Psoas muscle (tissue), 8 donors: Measurements from ENCODE around the gene SERPINB7. TPM values are rescaled to one million over a fixed set of nuclear protein-coding genes. Genes with fewer than 3 reads are reported as not detected.
A peak's percentile ranks its signal among the peaks of the same experiment; 100 is the strongest.

Experiments used
- ATAC-seq, 4 donors: fragments of 200-7000 bp; cut with Tn5 transposase; one replicate each; pipeline ENCODE4 v1.9.1; 2020; ENCODE audit warnings: moderate library complexity in 3 of 4, mild to moderate bottlenecking in 2 of 4
- DNase-seq, 2 donors: peaks; one replicate each; pipeline ENCODE4 v3.0.0-alpha.2; 2020
- H3K27ac ChIP-seq: fragments of 200-600 bp; one replicate; pipeline ENCODE4 v1.8.0; 2022
- H3K27me3 ChIP-seq, 3 donors: fragments of 200-600 bp in 1 of 3; one replicate each; pipeline versions ENCODE4 v1.6.1 to v1.8.0; 2013 to 2022; ENCODE audit warnings: low read length in 2 of 3, mild to moderate bottlenecking in 2 of 3, moderate library complexity in 1 of 3; ENCODE audit not compliant: insufficient read depth in 3 of 3
- H3K36me3 ChIP-seq, 2 donors: fragments of 200-600 bp in 1 of 2; one replicate each; pipeline versions ENCODE4 v1.6.1 to v1.8.0; 2013 to 2022; ENCODE audit warnings: low read depth in 1 of 2, mild to moderate bottlenecking in 1 of 2, moderate library complexity in 1 of 2; ENCODE audit not compliant: insufficient read depth in 1 of 2
- H3K4me1 ChIP-seq: fragments of 200-600 bp; one replicate; pipeline ENCODE4 v1.8.0; 2022
- H3K4me3 ChIP-seq: fragments of 200-600 bp; one replicate; pipeline ENCODE4 v1.8.0; 2022; ENCODE audit warnings: mild to moderate bottlenecking
- H3K9me3 ChIP-seq: fragments of 200-600 bp; one replicate; pipeline ENCODE4 v1.8.0; 2022
- CTCF ChIP-seq: fragments of 200-600 bp; IDR thresholded peaks from one replicate; pipeline ENCODE4 v1.8.0; 2022; ENCODE audit warnings: antibody characterized with exemption
- WGBS, 3 donors: extraction: QIAGEN DNeasy Blood & Tissue Kit; methylation state at CpG; one replicate each; pipeline versions ENCODE4 v1.1.6 to v1.1.7; 2013; 5-methylcytosine and 5-hydroxymethylcytosine counted together
- intact Hi-C, 2 donors: fragments of 100-400 bp; cut with DNase I; formaldehyde crosslinking; loops; one replicate each; pipeline versions ENCODE4 v1.11.0 to v1.14.2; 2022
- polyA plus RNA-seq, 3 donors: library from polyadenylated mRNA; stranded (reverse); fragments of 200-250 nt; gene quantifications; one replicate each; pipeline ENCODE4 v1.2.3, GENCODE V29; 2013
- total RNA-seq, 4 donors: library from RNA; stranded (reverse); fragmentation: NEBNext Ultra II Directional in 2 of 4; extraction: Animal tissue kit (Norgen Biotek cat#: 25700) in 2 of 4; gene quantifications; one replicate each; pipeline versions ENCODE4 v1.2.1 to v1.2.4, GENCODE V29; 2021 to 2023
- donor health status: healthy with polysubstance abuse.
- donor health status: DM: no; HTN: no; CAD: no; lungs with moderate emphysema.
- donor health status: Bipolar disorder and iron deficiency.
- donor health status: healthy.
- donor health status: DM: yes; HTN: yes; CAD: no.
- donor health status: DM: no; HTN: no; CAD: no.
- donor health status: DM: no; HTN: no; CAD: no.
- donor health status: DM: yes; HTN: yes; CAD: no.

The SERPINB7 gene
- total and polyA plus RNA-seq, 7 donors = not detected

GRCh38 chr18:63823516-63824219 is 48.5 kb downstream of the SERPINB7 start:
- ATAC-seq (no peak), DNase-seq (peak in 1 of 2 donors; percentile 20)
- no peaks in the 10 kb centered on the region for H3K36me3 ChIP-seq
- 67 to 74% (median 73%) methylated on average over 10 of the region's 10 CpGs for WGBS, 3 donors
- peaks cover 0 to 2% (median 0%) of the 10 kb centered on the region in 3 donors for H3K27me3 ChIP-seq
- H3K27ac ChIP-seq = no peak overlapping the region
- H3K9me3 ChIP-seq = no peaks in the 10 kb centered on the region
- intact Hi-C loops = loop anchor here in 1 of 2 donors (10.0 kb wide), 2 partner anchors 111 to 161 kb away; no protein-coding TSS in a partner anchor
- no peaks in the 10 kb centered on the region for H3K4me1 ChIP-seq
- H3K4me3 ChIP-seq = no peak overlapping the region
- TF ChIP-seq CTCF = no peak

- Histone ChIP-seq H3K36me3 (no peaks in the 10 kb centered on the region), H3K4me1 (no peaks in the 10 kb centered on the region), H3K27me3 (peaks cover 0 to 2% (median 0%) of the 10 kb centered on the region in 3 donors), H3K4me3 (no peak overlapping the region), H3K9me3 (no peaks in the 10 kb centered on the region), H3K27ac (no peak overlapping the region)
- DNase-seq (no peak), ATAC-seq (no peak)
- TF ChIP-seq CTCF = no peak
- WGBS, 3 donors = 83 to 97% (median 96%) methylated on average over 2 of the region's 2 CpGs
- intact Hi-C loops = loop anchor here in 1 of 2 donors (10.0 kb wide), 2 partner anchors 111 to 161 kb away; no protein-coding TSS in a partner anchor
Observed at GRCh38 chr18:63824220-63824525, 49.0 kb downstream of the SERPINB7 start.

- no peak for TF ChIP-seq CTCF
- peaks cover 0 to 2% (median 0%) of the 10 kb centered on the region in 3 donors for H3K27me3 ChIP-seq
- H3K4me1 ChIP-seq = no peaks in the 10 kb centered on the region
- WGBS, 3 donors = 34 to 53% (median 43%) methylated on average over 3 of the region's 3 CpGs
- DNase-seq = no peak
- no peak overlapping the region for H3K4me3 ChIP-seq
- no peak overlapping the region for H3K27ac ChIP-seq
- H3K36me3 ChIP-seq = no peaks in the 10 kb centered on the region
- no peak for ATAC-seq
- intact Hi-C loops = loop anchor here in 1 of 2 donors (10.0 kb wide), 2 partner anchors 107 to 157 kb away; no protein-coding TSS in a partner anchor
- H3K9me3 ChIP-seq = no peaks in the 10 kb centered on the region
Observed at GRCh38 chr18:63828120-63828519, 52.9 kb downstream of the SERPINB7 start.

GRCh38 chr18:63828656-63829055 is 53.4 kb downstream of the SERPINB7 start:
- Histone ChIP-seq H3K36me3 (no peaks in the 10 kb centered on the region), H3K9me3 (no peaks in the 10 kb centered on the region), H3K4me3 (no peak overlapping the region), H3K27me3 (peaks cover 0 to 2% (median 0%) of the 10 kb centered on the region in 3 donors), H3K27ac (no peak overlapping the region), H3K4me1 (no peaks in the 10 kb centered on the region)
- ATAC-seq (no peak), DNase-seq (no peak)
- intact Hi-C loops = loop anchor here in 1 of 2 donors (10.0 kb wide), 2 partner anchors 106 to 156 kb away; no protein-coding TSS in a partner anchor
- WGBS, 3 donors = 64 to 65% (median 64%) methylated on average over 1 of the region's 1 CpG
- TF ChIP-seq CTCF = no peak
